KBM-7 (cell line): ENCODE data around the gene MAPKAPK5.
"Not testable (repeated sequence)": the region's sequence is repeated elsewhere in the genome, so short reads cannot be mapped to it uniquely, and the experiment has no call there.

Experiments used
- DNase-seq: peaks from one replicate; pipeline ENCODE4 v3.0.0-alpha.2; 2015
- in situ Hi-C: fragments of 300-500 bp; cut with MboI; formaldehyde crosslinking; loops from 2 replicates; pipeline ENCODE4 v1.14.3; 2020; ENCODE audit warnings: low sequenced_read_pairs, low pct_unique_long_range_greater_than_20kb, mixed read lengths

The MAPKAPK5 gene

GRCh38 chr12:111841750-111842555, at the start of gene MAPKAPK5:
Gene MAPKAPK5, plus strand, starts transcription at chr12:111842228. Its CDS starts 506 bp downstream, at chr12:111842734.
- peak; percentile 97 for DNase-seq
- in situ Hi-C loops: loop anchor here (25.0 kb wide), 1 partner anchor 105 kb away; no protein-coding TSS in a partner anchor

- DNase-seq: no peak
- in situ Hi-C loops: no loop called here
Measured at GRCh38 chr12:111792856-111793235, 49.2 kb upstream of the MAPKAPK5 start.

GRCh38 chr12:111798182-111798581, 43.8 kb upstream of the MAPKAPK5 start:
- in situ Hi-C loops: no loop called here
- no peak for DNase-seq

GRCh38 chr12:111799758-111800157, 42.3 kb upstream of the MAPKAPK5 start:
- no peak for DNase-seq
- in situ Hi-C loops: no loop called here

- in situ Hi-C loops: no loop called here
- no peak for DNase-seq
Measured at GRCh38 chr12:111803038-111803626, 38.9 kb upstream of the MAPKAPK5 start.

GRCh38 chr12:111803851-111804250, 38.2 kb upstream of the MAPKAPK5 start:
- DNase-seq: no peak
- in situ Hi-C loops: no loop called here

- in situ Hi-C loops: no loop called here
- no peak for DNase-seq
Measured at GRCh38 chr12:111806304-111806703, 35.7 kb upstream of the MAPKAPK5 start.

GRCh38 chr12:111807232-111807631, 34.8 kb upstream of the MAPKAPK5 start:
- DNase-seq: no peak
- in situ Hi-C loops: no loop called here

- peak; percentile 86 for DNase-seq
- in situ Hi-C loops: no loop called here
Measured at GRCh38 chr12:111812881-111813741, 28.9 kb upstream of the MAPKAPK5 start.

GRCh38 chr12:111816065-111816615, 25.9 kb upstream of the MAPKAPK5 start:
- no peak for DNase-seq
- in situ Hi-C loops: no loop called here

- in situ Hi-C loops, DNase-seq: not testable (repeated sequence)
Measured at GRCh38 chr12:111816898-111817297, 25.1 kb upstream of the MAPKAPK5 start.

GRCh38 chr12:111818340-111818739, 23.7 kb upstream of the MAPKAPK5 start:
- no peak for DNase-seq
- in situ Hi-C loops: no loop called here

- DNase-seq: no peak
- in situ Hi-C loops: no loop called here
Measured at GRCh38 chr12:111819191-111820158, 22.6 kb upstream of the MAPKAPK5 start.

GRCh38 chr12:111820828-111821227, 21.2 kb upstream of the MAPKAPK5 start:
- DNase-seq, in situ Hi-C loops: not testable (repeated sequence)

GRCh38 chr12:111822886-111823285, 19.1 kb upstream of the MAPKAPK5 start:
- in situ Hi-C loops: no loop called here
- DNase-seq: no peak

- in situ Hi-C loops: no loop called here
- no peak for DNase-seq
Measured at GRCh38 chr12:111823891-111824290, 18.1 kb upstream of the MAPKAPK5 start.

- DNase-seq: peak; percentile 72
- in situ Hi-C loops: not testable (repeated sequence)
Measured at GRCh38 chr12:111824312-111824711, 17.7 kb upstream of the MAPKAPK5 start.

- DNase-seq: no peak
- in situ Hi-C loops: loop anchor here (25.0 kb wide), 1 partner anchor 88 kb away; no protein-coding TSS in a partner anchor
Measured at GRCh38 chr12:111825509-111825908, 16.5 kb upstream of the MAPKAPK5 start.
